Measurements from ENCODE around the gene PCCA.

PCCA gene

GRCh38 chr13:100394005-100394695 lies 305.3 kb downstream of the PCCA start:
- Mint-ChIP-seq H3K4me3 (peak overlapping the region; percentile 40), H3K36me3 (ENCODE audit: low read depth) (peaks cover 2% of the 10 kb centered on the region), H3K4me1 (ENCODE audit: low read depth) (peaks cover 31% of the 10 kb centered on the region), H3K27ac (peak overlapping the region; percentile 87), H3K27me3 (no peaks in the 10 kb centered on the region), H3K9me3 (no peaks in the 10 kb centered on the region)
- DNase-seq: no peak

DNA sequence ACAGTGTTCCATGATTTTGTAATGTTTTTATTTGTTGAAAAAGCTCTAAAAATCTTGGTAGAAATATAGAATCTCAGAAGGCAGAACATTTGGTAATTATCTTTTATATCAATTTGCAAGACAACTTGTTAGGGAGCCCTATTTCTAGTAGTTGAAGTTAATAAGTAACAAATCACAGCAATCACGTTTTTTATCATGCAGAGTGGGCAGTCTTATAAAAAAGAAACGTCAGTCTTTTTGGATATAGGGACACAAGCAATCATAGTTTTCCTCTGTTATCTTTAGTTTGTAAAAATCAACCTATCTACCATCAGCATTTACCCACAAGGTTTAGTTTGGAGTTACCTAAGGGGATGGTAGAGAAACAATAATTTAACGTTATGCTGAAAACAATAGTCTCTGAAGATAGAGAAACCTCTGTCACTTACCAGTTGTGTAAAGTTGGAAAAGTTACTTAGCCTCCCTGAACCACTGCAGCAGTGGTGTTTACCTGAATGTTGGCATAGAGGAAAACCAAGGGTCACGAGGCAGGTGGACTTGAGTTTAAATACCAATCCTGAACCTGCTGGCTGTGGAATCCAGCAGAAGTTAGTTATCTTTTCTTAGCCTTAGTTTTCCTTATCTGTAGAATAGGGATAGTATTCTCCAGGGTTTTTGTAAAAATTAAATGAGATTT lies 306.9 kb downstream of the PCCA start:
- H3K4me3 Mint-ChIP-seq: no peak overlapping the region
- H3K4me1 Mint-ChIP-seq (ENCODE audit: low read depth): peaks cover 31% of the 10 kb centered on the region
- no peaks in the 10 kb centered on the region for H3K27me3 Mint-ChIP-seq
- DNase-seq: no peak
- peaks cover 9% of the 10 kb centered on the region for H3K36me3 Mint-ChIP-seq (ENCODE audit: low read depth)
- H3K27ac Mint-ChIP-seq: no peak overlapping the region
- peaks cover 5% of the 10 kb centered on the region for H3K9me3 Mint-ChIP-seq

DNA sequence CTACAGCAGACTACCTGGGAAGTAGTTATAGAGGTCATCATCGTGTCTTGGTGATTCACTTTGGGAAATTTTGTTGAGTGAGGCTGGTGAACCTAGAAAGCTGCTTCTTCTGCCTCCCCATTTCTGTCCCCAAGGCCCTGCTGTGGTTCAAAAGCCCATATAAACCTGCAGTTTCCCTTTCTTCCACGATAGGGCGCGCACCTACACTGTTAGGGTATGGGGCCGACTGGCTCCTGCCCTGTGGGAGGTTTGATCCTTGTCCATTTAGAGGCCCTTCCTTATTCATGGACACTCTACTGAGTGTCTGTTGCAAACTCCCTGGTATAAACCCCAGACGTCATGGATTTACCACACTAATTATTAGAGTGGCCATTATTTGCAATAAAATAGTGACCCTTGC lies 307.9 kb downstream of the PCCA start:
- peaks cover 8% of the 10 kb centered on the region for H3K9me3 Mint-ChIP-seq
- H3K27ac Mint-ChIP-seq: no peak overlapping the region
- H3K27me3 Mint-ChIP-seq: no peaks in the 10 kb centered on the region
- H3K4me3 Mint-ChIP-seq: no peak overlapping the region
- DNase-seq: no peak
- peaks cover 30% of the 10 kb centered on the region for H3K4me1 Mint-ChIP-seq (ENCODE audit: low read depth)
- H3K36me3 Mint-ChIP-seq (ENCODE audit: low read depth): peaks cover 13% of the 10 kb centered on the region

DNA sequence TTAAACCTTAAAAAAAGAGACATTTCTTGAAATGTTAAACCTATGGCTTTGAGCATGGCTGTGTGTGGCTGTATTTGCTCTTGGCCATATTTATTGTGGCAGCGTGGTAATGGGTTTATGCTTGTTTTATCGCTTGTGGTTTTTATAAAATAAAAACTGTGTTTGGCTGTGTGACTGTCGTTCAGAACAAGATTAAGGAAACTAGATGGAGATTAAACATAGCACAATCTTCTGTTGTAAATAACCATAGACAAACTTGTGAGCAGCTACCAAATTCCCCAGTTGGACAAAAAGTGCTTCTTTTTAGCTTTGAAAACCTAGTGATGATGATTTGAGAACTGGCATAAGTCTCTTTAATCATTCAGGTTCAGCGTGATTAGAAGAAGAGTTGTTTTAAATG lies 308.7 kb downstream of the PCCA start:
- no peak overlapping the region for H3K4me3 Mint-ChIP-seq
- no peaks in the 10 kb centered on the region for H3K27me3 Mint-ChIP-seq
- peaks cover 23% of the 10 kb centered on the region for H3K4me1 Mint-ChIP-seq (ENCODE audit: low read depth)
- DNase-seq: no peak
- H3K27ac Mint-ChIP-seq: no peak overlapping the region
- peaks cover 16% of the 10 kb centered on the region for H3K36me3 Mint-ChIP-seq (ENCODE audit: low read depth)
- H3K9me3 Mint-ChIP-seq: peaks cover 13% of the 10 kb centered on the region

DNA sequence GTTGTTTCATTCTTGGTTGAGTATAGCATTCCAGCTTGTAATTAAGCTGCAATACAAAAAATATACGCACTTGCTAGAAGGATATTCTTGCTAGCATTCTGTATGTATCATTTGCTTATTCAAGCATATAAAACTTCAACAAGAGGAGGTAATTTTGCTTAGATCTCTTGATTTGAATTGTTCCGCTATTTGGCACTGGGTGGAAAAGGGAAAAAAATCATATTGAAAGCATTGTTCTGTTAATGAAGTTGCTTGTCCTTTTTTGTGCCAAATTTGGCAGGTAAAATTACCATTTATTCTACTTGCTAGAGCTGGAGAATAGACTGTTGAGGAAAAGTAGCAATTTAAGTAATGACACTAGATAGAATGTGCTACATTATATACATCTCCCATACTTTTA lies 309.5 kb downstream of the PCCA start:
- Mint-ChIP-seq H3K36me3 (ENCODE audit: low read depth) (peaks cover 23% of the 10 kb centered on the region), H3K4me1 (ENCODE audit: low read depth) (peaks cover 17% of the 10 kb centered on the region), H3K4me3 (no peak overlapping the region), H3K27ac (no peak overlapping the region), H3K27me3 (no peaks in the 10 kb centered on the region), H3K9me3 (peaks cover 20% of the 10 kb centered on the region)
- DNase-seq: no peak

DNA sequence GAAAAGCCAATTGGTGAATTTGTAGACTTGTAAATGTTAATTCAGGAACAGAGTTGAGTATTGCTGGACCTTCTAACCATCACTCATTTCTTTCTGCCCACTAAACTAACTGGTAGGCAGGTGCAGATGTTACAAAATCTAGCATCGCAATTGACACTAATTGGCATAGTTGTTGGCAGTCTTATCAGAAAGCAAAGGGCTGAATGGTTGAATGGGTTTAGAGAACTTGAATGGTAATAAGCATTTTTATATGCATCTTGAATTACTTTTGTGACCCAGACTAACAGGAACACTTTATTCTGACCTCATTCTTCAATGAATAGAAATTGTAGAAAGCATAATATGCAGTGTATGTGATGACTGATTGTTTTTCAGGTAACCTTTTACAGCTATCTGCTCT lies 310.6 kb downstream of the PCCA start:
- H3K9me3 Mint-ChIP-seq: peaks cover 26% of the 10 kb centered on the region
- H3K4me3 Mint-ChIP-seq: no peak overlapping the region
- peaks cover 6% of the 10 kb centered on the region for H3K4me1 Mint-ChIP-seq (ENCODE audit: low read depth)
- H3K36me3 Mint-ChIP-seq (ENCODE audit: low read depth): peaks cover 34% of the 10 kb centered on the region
- no peaks in the 10 kb centered on the region for H3K27me3 Mint-ChIP-seq
- no peak overlapping the region for H3K27ac Mint-ChIP-seq
- DNase-seq: no peak

DNA sequence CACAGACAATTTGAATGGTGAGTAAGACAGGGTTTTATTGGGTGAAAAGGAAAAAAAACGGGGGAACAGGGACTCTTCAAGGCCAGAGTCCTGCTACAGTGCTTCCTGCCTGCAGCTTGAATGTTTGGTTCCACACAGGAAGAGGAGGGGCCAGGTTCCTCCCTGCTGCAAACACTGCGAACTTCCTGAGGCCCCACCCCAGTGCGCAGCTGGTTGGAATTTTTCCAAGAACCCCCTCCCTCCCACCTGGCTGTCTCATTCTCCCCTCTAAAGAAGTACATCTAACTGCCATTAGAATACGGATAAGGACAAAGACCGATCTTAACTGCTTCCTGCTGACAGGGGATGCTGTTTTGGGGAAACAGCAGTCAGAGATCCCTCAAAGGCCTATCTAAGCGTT lies 314.8 kb downstream of the PCCA start:
- Mint-ChIP-seq H3K27ac (no peak overlapping the region), H3K9me3 (peaks cover 50% of the 10 kb centered on the region), H3K4me1 (ENCODE audit: low read depth) (no peaks in the 10 kb centered on the region), H3K36me3 (ENCODE audit: low read depth) (peaks cover 63% of the 10 kb centered on the region), H3K4me3 (no peak overlapping the region), H3K27me3 (no peaks in the 10 kb centered on the region)
- DNase-seq: no peak

GRCh38 chr13:100409132-100409531 lies 320.2 kb downstream of the PCCA start:
- H3K27ac Mint-ChIP-seq: no peak overlapping the region
- DNase-seq: no peak
- H3K4me3 Mint-ChIP-seq: no peak overlapping the region
- peaks cover 43% of the 10 kb centered on the region for H3K9me3 Mint-ChIP-seq
- H3K27me3 Mint-ChIP-seq: no peaks in the 10 kb centered on the region
- H3K36me3 Mint-ChIP-seq (ENCODE audit: low read depth): peaks cover 64% of the 10 kb centered on the region
- H3K4me1 Mint-ChIP-seq (ENCODE audit: low read depth): no peaks in the 10 kb centered on the region

GRCh38 chr13:100423375-100423774 lies 334.5 kb downstream of the PCCA start:
- no peak for DNase-seq
- peaks cover 7% of the 10 kb centered on the region for H3K4me1 Mint-ChIP-seq (ENCODE audit: low read depth)
- H3K4me3 Mint-ChIP-seq: no peak overlapping the region
- H3K9me3 Mint-ChIP-seq: no peaks in the 10 kb centered on the region
- H3K36me3 Mint-ChIP-seq (ENCODE audit: low read depth): peaks cover 14% of the 10 kb centered on the region
- H3K27ac Mint-ChIP-seq: peak overlapping the region; percentile 55
- no peaks in the 10 kb centered on the region for H3K27me3 Mint-ChIP-seq

- Mint-ChIP-seq H3K4me1 (ENCODE audit: low read depth) (peaks cover 9% of the 10 kb centered on the region), H3K9me3 (peaks cover 3% of the 10 kb centered on the region), H3K4me3 (no peak overlapping the region), H3K27me3 (no peaks in the 10 kb centered on the region), H3K36me3 (ENCODE audit: low read depth) (peaks cover 25% of the 10 kb centered on the region), H3K27ac (no peak overlapping the region)
- DNase-seq: no peak
These were observed 340.1 kb downstream of the PCCA start for GRCh38 chr13:100428986-100429385.

DNA sequence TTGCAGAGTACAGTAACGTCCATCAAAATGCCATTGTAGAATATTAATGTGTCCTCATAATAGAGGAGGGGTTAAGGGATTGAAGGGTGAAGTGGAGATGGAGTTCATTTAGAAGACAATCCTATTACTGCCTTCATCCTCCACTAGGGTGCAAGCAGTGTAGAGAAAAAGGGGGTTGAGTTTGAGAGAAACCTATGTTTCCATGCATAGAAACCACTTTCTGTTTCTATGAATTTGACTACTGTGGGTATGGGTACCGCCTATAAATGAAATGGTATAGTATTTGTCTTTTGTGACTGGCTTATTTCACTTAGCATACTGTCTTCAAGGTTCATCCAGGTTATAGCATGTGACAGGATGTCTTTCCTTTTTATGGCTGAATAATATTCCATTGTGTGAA lies 343.7 kb downstream of the PCCA start:
- H3K4me1 Mint-ChIP-seq (ENCODE audit: low read depth): peaks cover 18% of the 10 kb centered on the region
- H3K36me3 Mint-ChIP-seq (ENCODE audit: low read depth): peaks cover 10% of the 10 kb centered on the region
- peaks cover 3% of the 10 kb centered on the region for H3K9me3 Mint-ChIP-seq
- no peak overlapping the region for H3K27ac Mint-ChIP-seq
- no peak overlapping the region for H3K4me3 Mint-ChIP-seq
- no peaks in the 10 kb centered on the region for H3K27me3 Mint-ChIP-seq
- DNase-seq: no peak

DNA sequence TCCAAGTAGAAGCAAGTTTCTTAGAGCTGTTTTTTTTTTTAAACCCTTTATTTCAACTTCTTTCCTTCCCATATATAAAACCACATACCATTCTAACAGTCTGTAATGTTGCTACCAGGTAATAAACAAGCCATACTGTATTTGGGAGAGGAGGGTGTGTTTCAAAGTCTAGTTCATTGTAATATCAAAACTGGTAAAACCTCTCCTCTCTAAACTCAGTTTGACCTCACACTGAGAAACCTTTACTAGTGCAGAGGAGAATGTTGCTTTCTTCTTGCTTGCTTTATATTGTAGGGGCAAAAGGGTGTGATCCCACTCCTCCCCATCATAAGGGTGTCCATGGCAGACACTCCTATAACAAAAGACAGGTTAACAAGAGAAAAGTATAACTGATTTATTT lies 344.6 kb downstream of the PCCA start:
- H3K4me1 Mint-ChIP-seq (ENCODE audit: low read depth): peaks cover 18% of the 10 kb centered on the region
- H3K4me3 Mint-ChIP-seq: no peak overlapping the region
- DNase-seq: no peak
- peaks cover 10% of the 10 kb centered on the region for H3K36me3 Mint-ChIP-seq (ENCODE audit: low read depth)
- no peak overlapping the region for H3K27ac Mint-ChIP-seq
- no peaks in the 10 kb centered on the region for H3K27me3 Mint-ChIP-seq
- peaks cover 3% of the 10 kb centered on the region for H3K9me3 Mint-ChIP-seq

- no peak for DNase-seq
- peaks cover 10% of the 10 kb centered on the region for H3K36me3 Mint-ChIP-seq (ENCODE audit: low read depth)
- H3K27me3 Mint-ChIP-seq: no peaks in the 10 kb centered on the region
- no peak overlapping the region for H3K4me3 Mint-ChIP-seq
- peaks cover 18% of the 10 kb centered on the region for H3K4me1 Mint-ChIP-seq (ENCODE audit: low read depth)
- H3K27ac Mint-ChIP-seq: no peak overlapping the region
- H3K9me3 Mint-ChIP-seq: peaks cover 3% of the 10 kb centered on the region
These were observed 345.3 kb downstream of the PCCA start for GRCh38 chr13:100434010-100434763.

GRCh38 chr13:100436099-100436498 lies 347.2 kb downstream of the PCCA start:
- Mint-ChIP-seq H3K4me3 (no peak overlapping the region), H3K27ac (no peak overlapping the region), H3K27me3 (no peaks in the 10 kb centered on the region), H3K9me3 (peaks cover 2% of the 10 kb centered on the region), H3K4me1 (ENCODE audit: low read depth) (peaks cover 18% of the 10 kb centered on the region), H3K36me3 (ENCODE audit: low read depth) (peaks cover 4% of the 10 kb centered on the region)
- DNase-seq: no peak

All from activated T-cell treated with anti-CD3 and anti-CD28 coated beads, Interleukin-2, amount 50 U/mL, for 24 hours (primary cell).